K562 (cell line): ENCODE measurements around the gene INTS2. TPM values are rescaled to one million over a fixed set of nuclear protein-coding genes. Genes with fewer than 3 reads are reported as not detected.

Experiments
- ATAC-seq: fragments of 200-7000 bp; cut with Tn5 transposase; 3 replicates; pipeline ENCODE4 v1.9.1; 2020; ENCODE audit warnings: moderate library complexity
- BruUV-seq: library from RNA; stranded (reverse); fragments of 400-500 nt; replicated peaks from 2 replicates; lab custom pipeline; 2021; lab: Mats Ljungman, UMichigan
- CTCF ChIA-PET: fragments of 300-600 bp; formaldehyde crosslinking; extraction: SDS; loops from one replicate; lab custom pipeline; 2021; ENCODE audit warnings: low intra/inter-chr PET ratio; lab: Yijun Ruan, JAX
- POLR2A ChIA-PET: fragments of 300-600, 350-650 bp; sonication (Branson Sonifier 250); formaldehyde crosslinking; extraction: SDS; loops from one replicate; lab custom pipeline; 2021; ENCODE audit warnings: antibody characterized with exemption, inconsistent platforms; lab: Yijun Ruan, JAX
- DNase-seq, 4 experiments: peaks; one replicate each; pipeline versions ENCODE4 v3.0.0 to v3.0.0-alpha.2; 2011 to 2018; ENCODE audit warnings: low spot score in 3 of 4, mixed read lengths in 3 of 4; ENCODE audit errors: extremely low read depth in 1 of 4
- FAIRE-seq: peaks from 2 replicates; lab custom pipeline; 2011; peaks lifted over from hg19 to GRCh38; lab: Jason Lieb, UNC
- H2AFZ ChIP-seq: 2 replicates; pipeline ENCODE4 v1.6.0; 2011; ENCODE audit warnings: low read depth, low read length, control low read depth, inconsistent platforms
- H3K27ac ChIP-seq: fragments of 200-600 bp; 3 replicates; pipeline ENCODE4 v1.8.0; 2011; ENCODE audit warnings: low read depth, mild to moderate bottlenecking, control low read depth, inconsistent platforms, low read length, moderate library complexity, mixed read lengths; ENCODE audit errors: extremely low read depth
- H3K27me3 ChIP-seq, 2 experiments: fragments of 300-600 bp in 1 of 2; 2 replicates in 1 of 2; 3 replicates in 1 of 2; pipeline versions ENCODE4 v1.6.0 to v1.8.0; 2011; ENCODE audit warnings: inconsistent platforms in 2 of 2, low read length in 2 of 2, mild to moderate bottlenecking in 1 of 2, mixed read lengths in 1 of 2, moderate library complexity in 1 of 2; ENCODE audit not compliant: control insufficient read depth in 2 of 2, insufficient read depth in 2 of 2
- H3K36me3 ChIP-seq: fragments of 300-600 bp; 3 replicates; pipeline ENCODE4 v1.8.0; 2011; ENCODE audit warnings: mild to moderate bottlenecking, low read length, inconsistent platforms; ENCODE audit not compliant: control insufficient read depth, insufficient read depth
- H3K4me1 ChIP-seq, 2 experiments: fragments of 200-600 bp in 1 of 2; replicated peaks in 1 of 2; 2 replicates in 1 of 2; 3 replicates in 1 of 2; pipeline versions ENCODE4 v1.5.1 to v1.8.0; 2011; ENCODE audit warnings: inconsistent platforms in 2 of 2, low read length in 2 of 2, mild to moderate bottlenecking in 1 of 2, mixed read lengths in 1 of 2, moderate library complexity in 1 of 2; ENCODE audit not compliant: control insufficient read depth in 2 of 2, insufficient read depth in 2 of 2
- H3K4me2 ChIP-seq: 2 replicates; pipeline ENCODE4 v1.6.1; 2011; ENCODE audit warnings: low read length, control low read depth, inconsistent platforms, mixed read lengths; ENCODE audit not compliant: insufficient read depth
- H3K4me3 ChIP-seq: fragments of 200-600 bp; sonication (generic), shearing (Covaris generic); 2 replicates; pipeline ENCODE4 v1.5.1; 2016; ENCODE audit warnings: control low read depth, inconsistent platforms
- H3K79me2 ChIP-seq: fragments of 200-600 bp; 3 replicates; pipeline ENCODE4 v1.8.0; 2011; ENCODE audit warnings: low read length, inconsistent platforms; ENCODE audit not compliant: control insufficient read depth, insufficient read depth
- H3K9ac ChIP-seq, 2 experiments: 2 replicates each; pipeline versions ENCODE4 v1.6.0 to v1.6.1; 2011; ENCODE audit warnings: low read depth in 2 of 2, low read length in 2 of 2, control low read depth in 1 of 2, inconsistent platforms in 1 of 2, mild to moderate bottlenecking in 1 of 2, mixed read lengths in 1 of 2; ENCODE audit not compliant: insufficient read depth in 1 of 2
- H3K9me1 ChIP-seq: one replicate; pipeline ENCODE4 v1.6.0; 2011; ENCODE audit warnings: inconsistent platforms, mild to moderate bottlenecking, low read length, moderate library complexity; ENCODE audit not compliant: control insufficient read depth, insufficient read depth
- H3K9me3 ChIP-seq: replicated peaks from 2 replicates; pipeline ENCODE4 v1.5.1; 2011; ENCODE audit warnings: low read depth, low read length, inconsistent platforms; ENCODE audit not compliant: control insufficient read depth, insufficient read depth
- H4K20me1 ChIP-seq: replicated peaks from 2 replicates; pipeline ENCODE4 v1.6.1; 2011; ENCODE audit warnings: low read length, inconsistent platforms, mixed read lengths; ENCODE audit not compliant: control insufficient read depth, insufficient read depth
- TAL1 ChIP-seq: fragments of 450-650 bp; IDR thresholded peaks from 2 replicates; pipeline ENCODE4 v1.6.1; 2016; ENCODE audit warnings: mild to moderate bottlenecking
- XRCC3 ChIP-seq: fragments of 450-650 bp; IDR thresholded peaks from 2 replicates; pipeline ENCODE4 v1.6.1; 2017; ENCODE audit warnings: mild to moderate bottlenecking, moderate library complexity
- ZNF347 ChIP-seq: fragments of 450-650 bp; formaldehyde crosslinking; IDR thresholded peaks from 2 replicates; pipeline ENCODE4 v1.4.0; 2020; ENCODE audit warnings: low read depth, mild to moderate bottlenecking, moderate library complexity
- ZNF717 ChIP-seq: fragments of 250-450 bp; sonication (Bioruptor Pico); IDR thresholded peaks from 2 replicates; pipeline ENCODE4 v1.5.0; 2021
- WGBS: fragments of 100-300 bp; shearing (Covaris generic); methylation state at CpG from one replicate; pipeline ENCODE4 v1.1.6; 2016; ENCODE audit warnings: low coverage, mixed read lengths; ENCODE audit not compliant: insufficient coverage; ENCODE audit errors: missing lambda C conversion rate; 5-methylcytosine and 5-hydroxymethylcytosine counted together
- in situ Hi-C: fragments of 300-500 bp; cut with MboI; formaldehyde crosslinking; loops from 4 replicates; pipeline ENCODE4 v1.15.0; 2018; ENCODE audit warnings: inconsistent platforms, mixed read lengths
- intact Hi-C: fragments of 100-400 bp; cut with micrococcal nuclease; formaldehyde crosslinking; loops from 2 replicates; pipeline ENCODE4 v1.14.2; 2022
- polyA plus RNA-seq, 8 experiments: library from polyadenylated mRNA; depleted of rRNA in 4 of 8; stranded (reverse) in 5 of 8; unstranded in 3 of 8; fragments of >200 nt; fragmentation: Nextera tagmentation in 2 of 8; fragmentation: Illumina TruSeq in 1 of 8; extraction: Ambion mirVana in 2 of 8; extraction: Trizol in 1 of 8; gene quantifications; 2 replicates each; pipeline versions ENCODE4 v1.2.1 to v1.2.3, GENCODE V29; 2011 to 2014; ENCODE audit warnings: inconsistent platforms in 1 of 8, missing spikeins in 1 of 8
- total RNA-seq, 7 experiments: library from RNA; depleted of rRNA in 6 of 7; stranded (reverse); fragments of >200 nt in 6 of 7; fragmentation: Illumina TruSeq in 2 of 7; extraction: Trizol in 2 of 7; gene quantifications; 2 replicates each; pipeline versions ENCODE4 v1.2.1 to v1.2.3, GENCODE V29; 2011 to 2021; ENCODE audit warnings: low replicate concordance in 1 of 7
- TF ChIP-seq, protein P1 (sequence below), 3 experiments: fragments of 200-800 bp in 1 of 3; fragments of 250-450 bp in 1 of 3; fragments of 450-650 bp in 1 of 3; sonication (Bioruptor Pico) in 1 of 3; sonication (Bioruptor generic) in 1 of 3; formaldehyde crosslinking in 1 of 3; IDR thresholded peaks; 2 replicates each; pipeline versions ENCODE4 v1.6.1 to v1.8.0; 2016 to 2022; ENCODE audit warnings: mild to moderate bottlenecking in 2 of 3, missing genetic modification characterization in 2 of 3, missing compliant biosample characterization in 1 of 3, moderate library complexity in 1 of 3
- TF ChIP-seq, protein P2 (sequence below): IDR thresholded peaks from 3 replicates; pipeline ENCODE4 v1.6.1; 2011; ENCODE audit warnings: borderline replicate concordance, mild to moderate bottlenecking; ENCODE audit not compliant: insufficient read length, insufficient read depth

The INTS2 gene
- total and polyA plus RNA-seq, 9 of the 15 experiments (the other 6 are each of a cell fraction or from before 2014, with no cell fraction given) = 4.8 to 24.7 (median 12.8) TPM

DNA sequence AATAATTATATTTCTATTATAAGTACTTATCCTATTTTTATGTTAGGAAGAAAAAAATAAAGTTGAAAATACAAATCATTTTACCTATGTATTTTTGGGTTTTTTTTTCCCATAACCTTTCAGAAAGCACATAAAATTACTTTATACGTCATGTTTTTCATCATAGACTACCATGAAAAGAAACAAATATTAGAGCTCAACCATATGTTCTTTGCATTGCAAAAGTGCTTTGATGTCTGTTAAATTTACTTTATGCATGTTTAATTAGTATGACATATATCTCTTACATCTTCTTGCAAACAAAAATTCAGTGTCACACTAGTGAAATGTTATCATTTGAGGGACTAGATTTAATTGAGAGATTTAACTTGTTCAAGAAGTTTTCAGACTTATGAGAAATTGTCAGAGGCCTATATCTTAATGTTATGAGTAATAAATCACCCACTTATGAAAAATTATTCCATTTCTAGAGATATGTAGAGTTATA, 88.4 kb downstream of the INTS2 start:
- no peaks in the 10 kb centered on the region for H3K4me1 ChIP-seq
- H3K9me1 ChIP-seq = no peaks in the 10 kb centered on the region
- WGBS = 94% methylated on average over 1 of the region's 1 CpG
- H4K20me1 ChIP-seq = no peaks in the 10 kb centered on the region
- POLR2A ChIA-PET = interaction anchor here (0.7 to 1.3 kb wide), 3 partner anchors 12 to 203 kb away, joined by 3 to 5 read pairs (median 3); no protein-coding TSS in a partner anchor
- intact Hi-C loops = loop anchor here (10.0 kb wide), 2 partner anchors 265 to 425 kb away; no protein-coding TSS in a partner anchor
- H3K9ac ChIP-seq = no peak overlapping the region
- no peak for ATAC-seq
- H3K9me3 ChIP-seq = no peaks in the 10 kb centered on the region
- TF ChIP-seq, protein P1, sequence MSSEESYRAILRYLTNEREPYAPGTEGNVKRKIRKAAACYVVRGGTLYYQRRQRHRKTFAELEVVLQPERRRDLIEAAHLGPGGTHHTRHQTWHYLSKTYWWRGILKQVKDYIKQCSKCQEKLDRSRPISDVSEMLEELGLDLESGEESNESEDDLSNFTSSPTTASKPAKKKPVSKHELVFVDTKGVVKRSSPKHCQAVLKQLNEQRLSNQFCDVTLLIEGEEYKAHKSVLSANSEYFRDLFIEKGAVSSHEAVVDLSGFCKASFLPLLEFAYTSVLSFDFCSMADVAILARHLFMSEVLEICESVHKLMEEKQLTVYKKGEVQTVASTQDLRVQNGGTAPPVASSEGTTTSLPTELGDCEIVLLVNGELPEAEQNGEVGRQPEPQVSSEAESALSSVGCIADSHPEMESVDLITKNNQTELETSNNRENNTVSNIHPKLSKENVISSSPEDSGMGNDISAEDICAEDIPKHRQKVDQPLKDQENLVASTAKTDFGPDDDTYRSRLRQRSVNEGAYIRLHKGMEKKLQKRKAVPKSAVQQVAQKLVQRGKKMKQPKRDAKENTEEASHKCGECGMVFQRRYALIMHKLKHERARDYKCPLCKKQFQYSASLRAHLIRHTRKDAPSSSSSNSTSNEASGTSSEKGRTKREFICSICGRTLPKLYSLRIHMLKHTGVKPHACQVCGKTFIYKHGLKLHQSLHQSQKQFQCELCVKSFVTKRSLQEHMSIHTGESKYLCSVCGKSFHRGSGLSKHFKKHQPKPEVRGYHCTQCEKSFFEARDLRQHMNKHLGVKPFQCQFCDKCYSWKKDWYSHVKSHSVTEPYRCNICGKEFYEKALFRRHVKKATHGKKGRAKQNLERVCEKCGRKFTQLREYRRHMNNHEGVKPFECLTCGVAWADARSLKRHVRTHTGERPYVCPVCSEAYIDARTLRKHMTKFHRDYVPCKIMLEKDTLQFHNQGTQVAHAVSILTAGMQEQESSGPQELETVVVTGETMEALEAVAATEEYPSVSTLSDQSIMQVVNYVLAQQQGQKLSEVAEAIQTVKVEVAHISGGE (CRISPR knock-in tag; IDR thresholded peaks at IDR 0.05) = peak in 1 of 3 experiments; percentile 77; a peak in 2 of 6 replicates
- TF ChIP-seq TAL1 (no peak), XRCC3 (no peak), ZNF717 (no peak), ZNF347 (CRISPR knock-in tag) (no peak)
- TF ChIP-seq, protein P2, sequence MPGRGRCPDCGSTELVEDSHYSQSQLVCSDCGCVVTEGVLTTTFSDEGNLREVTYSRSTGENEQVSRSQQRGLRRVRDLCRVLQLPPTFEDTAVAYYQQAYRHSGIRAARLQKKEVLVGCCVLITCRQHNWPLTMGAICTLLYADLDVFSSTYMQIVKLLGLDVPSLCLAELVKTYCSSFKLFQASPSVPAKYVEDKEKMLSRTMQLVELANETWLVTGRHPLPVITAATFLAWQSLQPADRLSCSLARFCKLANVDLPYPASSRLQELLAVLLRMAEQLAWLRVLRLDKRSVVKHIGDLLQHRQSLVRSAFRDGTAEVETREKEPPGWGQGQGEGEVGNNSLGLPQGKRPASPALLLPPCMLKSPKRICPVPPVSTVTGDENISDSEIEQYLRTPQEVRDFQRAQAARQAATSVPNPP = no peak
- TF ChIP-seq, all 486 proteins: peak for 1
- CTCF ChIA-PET = no interaction called here
- H3K27ac ChIP-seq = no peak overlapping the region
- peaks cover 21% of the 10 kb centered on the region; the same call in 2 of the 3 replicates for H3K36me3 ChIP-seq
- H3K4me3 ChIP-seq = no peak overlapping the region
- H3K4me2 ChIP-seq = no peak overlapping the region
- DNase-seq (no peak), FAIRE-seq (no peak)
- no peaks in the 10 kb centered on the region for H3K27me3 ChIP-seq
- no peaks in the 10 kb centered on the region for H3K79me2 ChIP-seq
- no peak overlapping the region for H2AFZ ChIP-seq
- no TSS peak for BruUV-seq
- in situ Hi-C loops = loop anchor here (5.0 kb wide), 1 partner anchor 202 kb away; no protein-coding TSS in a partner anchor
